Panc1 (cell line): ENCODE measurements around the gene RARRES2. TPM values are rescaled to one million over a fixed set of nuclear protein-coding genes. Genes with fewer than 3 reads are reported as not detected.
A peak's percentile ranks its signal among the peaks of the same experiment; 100 is the strongest.

Experiments
- ATAC-seq: fragments of 200-7000 bp; cut with Tn5 transposase; 2 replicates; pipeline ENCODE4 v1.9.1; 2020; ENCODE audit warnings: mild to moderate bottlenecking, moderate library complexity
- BruUV-seq: library from RNA; stranded (reverse); fragments of 400-500 nt; replicated peaks from 2 replicates; lab custom pipeline; 2021; lab: Mats Ljungman, UMichigan
- CTCF ChIA-PET: fragments of 300-600 bp; sonication (Branson Sonifier 250); formaldehyde crosslinking; loops from one replicate; lab custom pipeline; 2022; ENCODE audit warnings: antibody characterized with exemption; lab: Charles Lee
- POLR2A ChIA-PET: fragments of 300-600 bp; sonication (Branson Sonifier 250); formaldehyde crosslinking; loops from one replicate; lab custom pipeline; 2022; ENCODE audit warnings: antibody characterized with exemption; lab: Charles Lee
- DNase-seq: peaks from one replicate; pipeline ENCODE4 v3.0.0-alpha.2; 2010; ENCODE audit warnings: low read depth, low spot score
- H3K27ac ChIP-seq: 2 replicates; pipeline ENCODE4 v1.5.1; 2011; ENCODE audit warnings: mild to moderate bottlenecking, low read length, inconsistent platforms
- H3K27me3 ChIP-seq: fragments of 200-500 bp; sonication (Bioruptor generic); 2 replicates; pipeline ENCODE4 v1.6.0; 2014; ENCODE audit warnings: low read length, inconsistent platforms; ENCODE audit not compliant: control insufficient read depth, insufficient read depth
- H3K36me3 ChIP-seq: fragments of 200-500 bp; sonication (Bioruptor generic); 2 replicates; pipeline ENCODE4 v1.5.1; 2014; ENCODE audit warnings: inconsistent platforms, mild to moderate bottlenecking, low read length, moderate library complexity; ENCODE audit not compliant: control insufficient read depth, insufficient read depth
- H3K4me1 ChIP-seq: 2 replicates; pipeline ENCODE4 v1.5.1; 2011; ENCODE audit warnings: inconsistent platforms, mild to moderate bottlenecking, low read length, moderate library complexity; ENCODE audit not compliant: control insufficient read depth, insufficient read depth
- H3K4me3 ChIP-seq, 2 experiments: 2 replicates each; pipeline ENCODE4 v1.5.1; 2011 to 2012; ENCODE audit warnings: low read depth in 2 of 2, low read length in 2 of 2, mild to moderate bottlenecking in 2 of 2, inconsistent platforms in 1 of 2, moderate library complexity in 1 of 2
- H3K9me3 ChIP-seq: fragments of 200-500 bp; sonication (Bioruptor generic); 2 replicates; pipeline ENCODE4 v1.5.1; 2014; ENCODE audit warnings: low read depth, mild to moderate bottlenecking, inconsistent platforms, low read length, moderate library complexity; ENCODE audit not compliant: control insufficient read depth, insufficient read depth
- POLR2AphosphoS5 ChIP-seq: IDR thresholded peaks from 2 replicates; pipeline ENCODE4 v1.6.1; 2012; ENCODE audit warnings: mild to moderate bottlenecking, low read depth, low read length, moderate library complexity
- SIN3A ChIP-seq: IDR thresholded peaks from 2 replicates; pipeline ENCODE4 v1.6.1; 2012; ENCODE audit warnings: low read depth, mild to moderate bottlenecking, low read length, moderate library complexity, borderline replicate concordance; ENCODE audit not compliant: insufficient read depth
- TCF7L2 ChIP-seq: IDR thresholded peaks from 2 replicates; pipeline ENCODE4 v1.6.1; 2011; ENCODE audit warnings: mild to moderate bottlenecking, low read depth, low read length, inconsistent platforms
- in situ Hi-C: cut with HindIII; loops from 2 replicates; pipeline ENCODE4 v1.10.0; 2016; ENCODE audit warnings: low sequenced_read_pairs, low pct_unique_long_range_greater_than_20kb
- intact Hi-C: fragments of 100-400 bp; cut with micrococcal nuclease; formaldehyde crosslinking; loops from one replicate; pipeline ENCODE4 v1.10.0; 2022; ENCODE audit not compliant: unreplicated experiment
- total RNA-seq: library from RNA; stranded (reverse); gene quantifications from one replicate; pipeline ENCODE4 v1.2.1, GENCODE V29; 2021; ENCODE audit not compliant: unreplicated experiment
- TF ChIP-seq, protein P1 (sequence below), 2 experiments: IDR thresholded peaks; 2 replicates each; pipeline ENCODE4 v1.6.1; 2011 to 2012; ENCODE audit warnings: low read depth in 2 of 2, control low read depth in 1 of 2, low read length in 1 of 2, mild to moderate bottlenecking in 1 of 2, moderate library complexity in 1 of 2; ENCODE audit not compliant: insufficient read depth in 1 of 2
- TF ChIP-seq, protein P2 (sequence below): fragments of 450-650 bp; IDR thresholded peaks from 2 replicates; pipeline ENCODE4 v1.5.1; 2017; ENCODE audit warnings: mild to moderate bottlenecking

RARRES2 gene
- total RNA-seq, 1 experiment from 2014 or later, result 1.1 TPM

DNA sequence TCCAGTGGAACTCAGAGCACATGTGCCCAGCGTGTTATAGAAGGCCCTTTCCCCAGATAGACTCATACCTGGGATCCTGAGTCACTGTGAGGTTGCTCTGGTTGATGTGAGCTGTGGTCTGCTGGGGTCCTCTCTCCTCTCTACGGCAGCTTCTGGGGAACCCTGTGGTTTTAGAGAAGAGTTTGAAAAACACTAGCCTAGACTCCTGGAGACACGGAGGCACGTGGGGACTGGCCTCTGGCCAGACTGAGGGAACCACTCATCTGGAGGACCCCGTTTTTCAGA lies 48.0 kb upstream of the RARRES2 start:
- no peak overlapping the region for H3K27ac ChIP-seq
- ATAC-seq, result no peak; the same call in 1 of the 2 replicates
- no peaks in the 10 kb centered on the region for H3K9me3 ChIP-seq
- POLR2A ChIA-PET, result no interaction called here
- CTCF ChIA-PET, result interaction anchor here (0.5 kb wide), 1 partner anchor 33 kb away, joined by 3 read pairs; no protein-coding TSS in a partner anchor
- no peak overlapping the region for H3K4me3 ChIP-seq
- no TSS peak for BruUV-seq
- H3K27me3 ChIP-seq, result no peaks in the 10 kb centered on the region
- DNase-seq, result no peak
- H3K4me1 ChIP-seq, result no peaks in the 10 kb centered on the region
- no peaks in the 10 kb centered on the region for H3K36me3 ChIP-seq
- no peak for TF ChIP-seq POLR2AphosphoS5
- TF ChIP-seq, protein P1, sequence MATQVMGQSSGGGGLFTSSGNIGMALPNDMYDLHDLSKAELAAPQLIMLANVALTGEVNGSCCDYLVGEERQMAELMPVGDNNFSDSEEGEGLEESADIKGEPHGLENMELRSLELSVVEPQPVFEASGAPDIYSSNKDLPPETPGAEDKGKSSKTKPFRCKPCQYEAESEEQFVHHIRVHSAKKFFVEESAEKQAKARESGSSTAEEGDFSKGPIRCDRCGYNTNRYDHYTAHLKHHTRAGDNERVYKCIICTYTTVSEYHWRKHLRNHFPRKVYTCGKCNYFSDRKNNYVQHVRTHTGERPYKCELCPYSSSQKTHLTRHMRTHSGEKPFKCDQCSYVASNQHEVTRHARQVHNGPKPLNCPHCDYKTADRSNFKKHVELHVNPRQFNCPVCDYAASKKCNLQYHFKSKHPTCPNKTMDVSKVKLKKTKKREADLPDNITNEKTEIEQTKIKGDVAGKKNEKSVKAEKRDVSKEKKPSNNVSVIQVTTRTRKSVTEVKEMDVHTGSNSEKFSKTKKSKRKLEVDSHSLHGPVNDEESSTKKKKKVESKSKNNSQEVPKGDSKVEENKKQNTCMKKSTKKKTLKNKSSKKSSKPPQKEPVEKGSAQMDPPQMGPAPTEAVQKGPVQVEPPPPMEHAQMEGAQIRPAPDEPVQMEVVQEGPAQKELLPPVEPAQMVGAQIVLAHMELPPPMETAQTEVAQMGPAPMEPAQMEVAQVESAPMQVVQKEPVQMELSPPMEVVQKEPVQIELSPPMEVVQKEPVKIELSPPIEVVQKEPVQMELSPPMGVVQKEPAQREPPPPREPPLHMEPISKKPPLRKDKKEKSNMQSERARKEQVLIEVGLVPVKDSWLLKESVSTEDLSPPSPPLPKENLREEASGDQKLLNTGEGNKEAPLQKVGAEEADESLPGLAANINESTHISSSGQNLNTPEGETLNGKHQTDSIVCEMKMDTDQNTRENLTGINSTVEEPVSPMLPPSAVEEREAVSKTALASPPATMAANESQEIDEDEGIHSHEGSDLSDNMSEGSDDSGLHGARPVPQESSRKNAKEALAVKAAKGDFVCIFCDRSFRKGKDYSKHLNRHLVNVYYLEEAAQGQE (IDR thresholded peaks at IDR 0.05; ENCODE audit: insufficient read depth in 1 of 2, low read depth in 2 of 2, low read length in 1 of 2), result no peak
- TF ChIP-seq, protein P2, sequence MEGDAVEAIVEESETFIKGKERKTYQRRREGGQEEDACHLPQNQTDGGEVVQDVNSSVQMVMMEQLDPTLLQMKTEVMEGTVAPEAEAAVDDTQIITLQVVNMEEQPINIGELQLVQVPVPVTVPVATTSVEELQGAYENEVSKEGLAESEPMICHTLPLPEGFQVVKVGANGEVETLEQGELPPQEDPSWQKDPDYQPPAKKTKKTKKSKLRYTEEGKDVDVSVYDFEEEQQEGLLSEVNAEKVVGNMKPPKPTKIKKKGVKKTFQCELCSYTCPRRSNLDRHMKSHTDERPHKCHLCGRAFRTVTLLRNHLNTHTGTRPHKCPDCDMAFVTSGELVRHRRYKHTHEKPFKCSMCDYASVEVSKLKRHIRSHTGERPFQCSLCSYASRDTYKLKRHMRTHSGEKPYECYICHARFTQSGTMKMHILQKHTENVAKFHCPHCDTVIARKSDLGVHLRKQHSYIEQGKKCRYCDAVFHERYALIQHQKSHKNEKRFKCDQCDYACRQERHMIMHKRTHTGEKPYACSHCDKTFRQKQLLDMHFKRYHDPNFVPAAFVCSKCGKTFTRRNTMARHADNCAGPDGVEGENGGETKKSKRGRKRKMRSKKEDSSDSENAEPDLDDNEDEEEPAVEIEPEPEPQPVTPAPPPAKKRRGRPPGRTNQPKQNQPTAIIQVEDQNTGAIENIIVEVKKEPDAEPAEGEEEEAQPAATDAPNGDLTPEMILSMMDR, result no peak
- TF ChIP-seq SIN3A, result no peak
- TF ChIP-seq TCF7L2, result no peak
- intact Hi-C loops (no loop called here), in situ Hi-C loops (no loop called here)

DNA sequence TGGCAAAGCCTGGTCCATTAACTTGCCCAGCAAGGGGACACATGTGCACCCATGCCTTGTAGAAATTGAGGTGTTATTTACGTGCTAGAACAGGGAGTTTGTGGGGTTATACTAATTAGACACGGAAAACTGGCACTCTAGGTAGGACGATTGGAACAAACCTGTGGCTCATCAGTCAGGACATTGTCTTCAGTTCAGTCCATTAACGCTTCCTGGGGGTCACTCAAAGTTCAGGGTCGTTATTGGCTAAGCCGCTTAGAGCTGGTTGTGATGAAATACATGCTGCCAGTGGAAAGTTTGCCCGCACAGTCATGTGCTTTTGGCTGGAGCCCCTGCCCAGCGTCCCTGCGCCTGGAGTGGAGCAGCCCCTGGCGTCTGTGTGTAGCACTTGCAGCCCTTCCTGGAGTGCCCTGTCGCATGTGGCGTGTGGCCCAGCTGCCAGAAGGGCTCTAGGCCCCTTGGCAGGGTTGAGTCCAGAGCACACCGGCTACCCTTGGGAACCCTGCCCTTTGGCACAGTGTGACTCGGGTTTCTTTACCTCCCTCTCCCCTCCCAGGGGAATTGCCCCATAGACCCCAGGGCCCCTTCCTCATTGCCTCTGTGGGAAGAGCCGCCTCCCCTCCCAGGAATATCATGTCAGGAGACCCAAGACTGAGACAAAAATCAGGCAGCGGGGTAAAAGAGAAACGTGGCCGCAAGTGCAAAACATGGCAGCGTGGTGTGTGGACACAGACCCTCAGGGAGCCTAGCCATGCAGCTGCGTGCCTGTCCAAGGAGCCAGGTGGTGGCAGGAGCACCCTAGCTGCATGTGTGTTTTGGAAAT lies 47.5 kb upstream of the RARRES2 start:
- TF ChIP-seq POLR2AphosphoS5 (no peak), SIN3A (no peak), TCF7L2 (no peak)
- TF ChIP-seq, protein P1 (IDR thresholded peaks at IDR 0.05; ENCODE audit: insufficient read depth in 1 of 2, low read depth in 2 of 2, low read length in 1 of 2), result no peak
- TF ChIP-seq, protein P2, result no peak; the same call in 1 of the 2 replicates
- Histone ChIP-seq H3K4me1 (no peaks in the 10 kb centered on the region), H3K9me3 (no peaks in the 10 kb centered on the region), H3K36me3 (no peaks in the 10 kb centered on the region), H3K4me3 (no peak overlapping the region), H3K27me3 (no peaks in the 10 kb centered on the region), H3K27ac (no peak overlapping the region)
- BruUV-seq, result no TSS peak
- DNase-seq (no peak), ATAC-seq (peak; percentile 69)
- CTCF ChIA-PET, result interaction anchor here (0.5 kb wide), 1 partner anchor 33 kb away, joined by 3 read pairs; no protein-coding TSS in a partner anchor
- POLR2A ChIA-PET, result interaction anchor here (0.6 kb wide), 1 partner anchor 1114 kb away, joined by 3 read pairs; no protein-coding TSS in a partner anchor
- intact Hi-C loops, result no loop called here
- in situ Hi-C loops, result no loop called here
